H9 (cell line): ENCODE results near the gene LMO1. TPM values are rescaled to one million over a fixed set of nuclear protein-coding genes. Genes with fewer than 3 reads are reported as not detected.

Experiments
- DNase-seq: peaks from one replicate; pipeline ENCODE4 v3.0.0-alpha.2; 2017
- H2AFZ ChIP-seq: one replicate; pipeline ENCODE4 v1.6.1; 2013; ENCODE audit warnings: mild to moderate bottlenecking, low read length, control low read depth, moderate library complexity
- H2AK5ac ChIP-seq: 2 replicates; pipeline ENCODE4 v1.6.1; 2013; ENCODE audit warnings: low read length, control low read depth, mixed read lengths; ENCODE audit not compliant: insufficient read length
- H2BK120ac ChIP-seq: one replicate; pipeline ENCODE4 v1.6.1; 2013; ENCODE audit warnings: low read depth, mild to moderate bottlenecking, low read length, control low read depth, inconsistent platforms; ENCODE audit not compliant: poor library complexity, severe bottlenecking
- H2BK12ac ChIP-seq: 2 replicates; pipeline ENCODE4 v1.6.1; 2013; ENCODE audit warnings: low read length, control low read depth, mixed read lengths, low read depth; ENCODE audit not compliant: insufficient read length
- H2BK15ac ChIP-seq: 2 replicates; pipeline ENCODE4 v1.6.1; 2013; ENCODE audit warnings: low read depth, low read length, control low read depth
- H2BK20ac ChIP-seq: one replicate; pipeline ENCODE4 v1.6.1; 2013; ENCODE audit warnings: low read depth, mild to moderate bottlenecking, low read length, control low read depth, inconsistent platforms; ENCODE audit not compliant: poor library complexity, severe bottlenecking
- H2BK5ac ChIP-seq: 2 replicates; pipeline ENCODE4 v1.6.1; 2013; ENCODE audit warnings: low read length, control low read depth, mixed read lengths; ENCODE audit not compliant: insufficient read length
- H3K14ac ChIP-seq: 2 replicates; pipeline ENCODE4 v1.6.1; 2013; ENCODE audit warnings: low read length, control low read depth; ENCODE audit not compliant: insufficient read depth
- H3K18ac ChIP-seq: 2 replicates; pipeline ENCODE4 v1.6.1; 2013; ENCODE audit warnings: low read depth, mild to moderate bottlenecking, mixed read lengths, low read length, control low read depth; ENCODE audit not compliant: insufficient read length
- H3K23ac ChIP-seq: 2 replicates; pipeline ENCODE4 v1.6.1; 2013; ENCODE audit warnings: low read length, control low read depth, mixed read lengths, low read depth; ENCODE audit not compliant: insufficient read length
- H3K23me2 ChIP-seq: 2 replicates; pipeline ENCODE4 v1.6.1; 2013; ENCODE audit warnings: low read depth, mild to moderate bottlenecking, mixed read lengths, low read length, control low read depth; ENCODE audit not compliant: insufficient read length, poor library complexity, severe bottlenecking
- H3K27ac ChIP-seq: 2 replicates; pipeline ENCODE4 v1.5.1; 2013; ENCODE audit warnings: low read length, control low read depth, mixed read lengths, low read depth; ENCODE audit not compliant: insufficient read length
- H3K27me3 ChIP-seq: 2 replicates; pipeline ENCODE4 v1.6.1; 2013; ENCODE audit warnings: low read length, control low read depth, inconsistent platforms; ENCODE audit not compliant: insufficient read depth
- H3K4ac ChIP-seq: 2 replicates; pipeline ENCODE4 v1.6.1; 2013; ENCODE audit warnings: low read depth, mild to moderate bottlenecking, control low read depth, inconsistent platforms, low read length, moderate library complexity
- H3K4me1 ChIP-seq: 2 replicates; pipeline ENCODE4 v1.6.1; 2013; ENCODE audit warnings: low read length, control low read depth, inconsistent platforms; ENCODE audit not compliant: insufficient read depth
- H3K4me2 ChIP-seq: 2 replicates; pipeline ENCODE4 v1.6.1; 2013; ENCODE audit warnings: low read length, control low read depth, mixed read lengths; ENCODE audit not compliant: insufficient read length, insufficient read depth
- H3K56ac ChIP-seq: 2 replicates; pipeline ENCODE4 v1.6.1; 2013; ENCODE audit warnings: low read depth, mild to moderate bottlenecking, mixed read lengths, low read length, control low read depth; ENCODE audit not compliant: insufficient read length
- H3K79me1 ChIP-seq: 2 replicates; pipeline ENCODE4 v1.6.1; 2013; ENCODE audit warnings: low read depth, mild to moderate bottlenecking, moderate library complexity, low read length, control low read depth, inconsistent platforms; ENCODE audit not compliant: insufficient read depth, poor library complexity, severe bottlenecking
- H3K79me2 ChIP-seq: 2 replicates; pipeline ENCODE4 v1.6.1; 2013; ENCODE audit warnings: low read length, control low read depth, inconsistent platforms; ENCODE audit not compliant: insufficient read depth
- H3K9ac ChIP-seq: 2 replicates; pipeline ENCODE4 v1.6.1; 2013; ENCODE audit warnings: low read length, control low read depth, mixed read lengths; ENCODE audit not compliant: insufficient read length; ENCODE audit errors: extremely low read depth
- H3K9me3 ChIP-seq: one replicate; pipeline ENCODE4 v1.6.1; 2013; ENCODE audit warnings: low read depth, low read length, inconsistent platforms; ENCODE audit not compliant: control insufficient read depth
- H3T11ph ChIP-seq: one replicate; pipeline ENCODE4 v1.6.1; 2013; ENCODE audit warnings: mild to moderate bottlenecking, low read length, control low read depth, inconsistent platforms
- H4K20me1 ChIP-seq: one replicate; pipeline ENCODE4 v1.6.1; 2013; ENCODE audit not compliant: control insufficient read depth, insufficient read length, insufficient read depth
- H4K5ac ChIP-seq: 2 replicates; pipeline ENCODE4 v1.6.1; 2013; ENCODE audit warnings: low read depth, mild to moderate bottlenecking, mixed read lengths, low read length, control low read depth; ENCODE audit not compliant: insufficient read length
- H4K8ac ChIP-seq: replicated peaks from 2 replicates; pipeline ENCODE4 v1.6.1; 2013; ENCODE audit warnings: low read length, control low read depth, mixed read lengths, low read depth; ENCODE audit not compliant: insufficient read length
- H4K91ac ChIP-seq: 2 replicates; pipeline ENCODE4 v1.6.1; 2013; ENCODE audit warnings: low read depth, mild to moderate bottlenecking, moderate library complexity, mixed read lengths, low read length, control low read depth; ENCODE audit not compliant: insufficient read length
- H3K27ac Mint-ChIP-seq, 3 experiments: 2 replicates in 2 of 3; 3 replicates in 1 of 3; pipeline ENCODE4 v1.8.0; 2020 to 2021; ENCODE audit warnings: mixed read lengths in 3 of 3, mild to moderate bottlenecking in 1 of 3, moderate library complexity in 1 of 3
- H3K27me3 Mint-ChIP-seq: 2 replicates; pipeline ENCODE4 v1.8.0; 2021; ENCODE audit warnings: low read depth, mild to moderate bottlenecking, moderate library complexity, mixed read lengths
- H3K36me3 Mint-ChIP-seq, 3 experiments: 2 replicates in 2 of 3; 3 replicates in 1 of 3; pipeline ENCODE4 v1.8.0; 2020 to 2021; ENCODE audit warnings: low read depth in 3 of 3, mixed read lengths in 3 of 3; ENCODE audit not compliant: insufficient read depth in 1 of 3
- H3K4me1 Mint-ChIP-seq, 2 experiments: 2 replicates each; pipeline ENCODE4 v1.8.0; 2020; ENCODE audit warnings: mixed read lengths in 2 of 2
- H3K4me3 Mint-ChIP-seq, 2 experiments: 2 replicates in 1 of 2; 3 replicates in 1 of 2; pipeline ENCODE4 v1.8.0; 2020 to 2021; ENCODE audit warnings: mild to moderate bottlenecking in 2 of 2, mixed read lengths in 2 of 2, moderate library complexity in 1 of 2
- H3K9me3 Mint-ChIP-seq, 2 experiments: 2 replicates in 1 of 2; 3 replicates in 1 of 2; pipeline ENCODE4 v1.8.0; 2020; ENCODE audit warnings: mild to moderate bottlenecking in 2 of 2, mixed read lengths in 2 of 2, moderate library complexity in 1 of 2
- WGBS: extraction: QIAGEN DNeasy Blood & Tissue Kit; methylation state at CpG from one replicate; pipeline ENCODE4 v1.1.7; 2013; ENCODE audit warnings: missing lambda C conversion rate, low lambda C conversion rate, mixed read lengths; ENCODE audit not compliant: insufficient read length; ENCODE audit errors: extremely low coverage; 5-methylcytosine and 5-hydroxymethylcytosine counted together
- total RNA-seq: library from RNA; stranded (reverse); gene quantifications from 2 replicates; pipeline ENCODE4 v1.2.1, GENCODE V29; 2021
- TF ChIP-seq, protein P1 (sequence below): fragments of 200-600 bp; sonication (generic); conservative IDR thresholded peaks from 3 replicates; pipeline ENCODE4 v1.8.0; 2021; ENCODE audit warnings: antibody characterized with exemption, mild to moderate bottlenecking

The LMO1 gene
- total RNA-seq, 1 experiment from 2014 or later = 0.50 TPM

DNA sequence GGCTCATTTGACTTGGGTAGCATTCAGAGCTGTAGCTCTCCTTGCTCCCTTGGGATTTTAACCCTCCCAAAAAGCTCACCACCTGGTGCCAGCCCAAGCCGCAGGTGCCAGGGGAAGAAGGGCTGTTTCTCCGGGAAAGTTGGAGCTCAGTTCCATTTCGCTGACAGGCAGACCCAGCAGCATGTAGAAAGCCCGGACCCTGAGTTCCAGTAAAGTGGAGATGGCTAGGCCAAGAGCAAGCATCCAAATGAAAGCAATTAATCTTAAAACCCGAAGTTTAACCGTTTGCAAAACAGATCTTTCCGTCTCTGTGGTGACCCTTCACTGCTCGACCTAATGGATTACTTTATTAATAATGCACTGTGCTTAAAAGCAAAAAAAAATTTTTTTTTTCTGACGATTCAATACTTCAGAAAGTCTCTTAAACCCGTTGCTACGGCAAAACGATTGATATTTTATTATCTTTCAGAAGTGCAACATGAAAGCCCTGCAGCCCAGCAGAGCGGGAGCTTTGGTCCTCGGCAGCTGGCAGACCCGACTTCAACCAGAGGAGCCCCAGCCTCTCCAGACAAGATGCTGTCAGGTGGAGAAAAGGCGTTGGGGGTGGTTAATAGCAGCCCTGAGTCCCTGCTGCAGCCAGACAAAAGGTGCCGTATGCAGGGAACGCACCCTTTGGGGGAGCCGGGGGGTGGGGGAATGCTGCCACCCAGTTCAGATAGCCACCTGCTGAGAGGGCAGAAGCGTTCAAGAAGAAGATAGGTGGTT is 3.3 kb downstream of the LMO1 start:
- no peaks in the 10 kb centered on the region for H3K79me1 ChIP-seq
- TF ChIP-seq, protein P1, sequence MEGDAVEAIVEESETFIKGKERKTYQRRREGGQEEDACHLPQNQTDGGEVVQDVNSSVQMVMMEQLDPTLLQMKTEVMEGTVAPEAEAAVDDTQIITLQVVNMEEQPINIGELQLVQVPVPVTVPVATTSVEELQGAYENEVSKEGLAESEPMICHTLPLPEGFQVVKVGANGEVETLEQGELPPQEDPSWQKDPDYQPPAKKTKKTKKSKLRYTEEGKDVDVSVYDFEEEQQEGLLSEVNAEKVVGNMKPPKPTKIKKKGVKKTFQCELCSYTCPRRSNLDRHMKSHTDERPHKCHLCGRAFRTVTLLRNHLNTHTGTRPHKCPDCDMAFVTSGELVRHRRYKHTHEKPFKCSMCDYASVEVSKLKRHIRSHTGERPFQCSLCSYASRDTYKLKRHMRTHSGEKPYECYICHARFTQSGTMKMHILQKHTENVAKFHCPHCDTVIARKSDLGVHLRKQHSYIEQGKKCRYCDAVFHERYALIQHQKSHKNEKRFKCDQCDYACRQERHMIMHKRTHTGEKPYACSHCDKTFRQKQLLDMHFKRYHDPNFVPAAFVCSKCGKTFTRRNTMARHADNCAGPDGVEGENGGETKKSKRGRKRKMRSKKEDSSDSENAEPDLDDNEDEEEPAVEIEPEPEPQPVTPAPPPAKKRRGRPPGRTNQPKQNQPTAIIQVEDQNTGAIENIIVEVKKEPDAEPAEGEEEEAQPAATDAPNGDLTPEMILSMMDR = no peak
- H2BK20ac ChIP-seq = no peak overlapping the region
- no peak overlapping the region for H2BK12ac ChIP-seq
- H4K8ac ChIP-seq = no peak overlapping the region
- H4K20me1 ChIP-seq = no peaks in the 10 kb centered on the region
- H3K14ac ChIP-seq = no peak overlapping the region
- H3K79me2 ChIP-seq = no peaks in the 10 kb centered on the region
- H3K9me3 ChIP-seq = no peaks in the 10 kb centered on the region
- H3K9ac ChIP-seq = no peak overlapping the region
- H3K9me3 Mint-ChIP-seq = no peaks in the 10 kb centered on the region; a peak in 2 of 5 replicates
- H4K5ac ChIP-seq = no peak overlapping the region
- peaks cover 24% of the 10 kb centered on the region for H3K27me3 ChIP-seq
- H3K18ac ChIP-seq = no peak overlapping the region
- H3T11ph ChIP-seq = no peak overlapping the region
- no peaks in the 10 kb centered on the region for H3K4me1 ChIP-seq
- no peak overlapping the region for H3K27ac ChIP-seq
- peaks cover 75% of the 10 kb centered on the region for H3K27me3 Mint-ChIP-seq
- H2BK5ac ChIP-seq = no peak overlapping the region
- H2AFZ ChIP-seq = no peak overlapping the region
- H3K4me2 ChIP-seq = no peak overlapping the region
- H3K4me3 Mint-ChIP-seq = no peak overlapping the region
- no peak overlapping the region for H2BK120ac ChIP-seq
- H3K27ac Mint-ChIP-seq = no peak overlapping the region
- no peak overlapping the region for H2BK15ac ChIP-seq
- peaks cover 12% of the 10 kb centered on the region for H3K23me2 ChIP-seq
- no peak overlapping the region for H3K4ac ChIP-seq
- H3K56ac ChIP-seq = no peak overlapping the region
- H3K36me3 Mint-ChIP-seq = no peaks in the 10 kb centered on the region; a peak in 1 of 7 replicates
- peak; percentile 15 for DNase-seq
- no peak overlapping the region for H3K23ac ChIP-seq
- no peak overlapping the region for H2AK5ac ChIP-seq
- WGBS = no CpG with 5 or more reads among the region's 20 CpGs
- no peak overlapping the region for H4K91ac ChIP-seq
- H3K4me1 Mint-ChIP-seq = peaks cover 14 to 23% of the 10 kb centered on the region in 2 experiments
